ENCODE results near the gene MBNL2. TPM values are rescaled to one million over a fixed set of nuclear protein-coding genes. Genes with fewer than 3 reads are reported as not detected.

Gene MBNL2
- total and polyA plus RNA-seq, 7 donors = 11.8 to 110 (median 84.7) TPM

GRCh38 chr13:97226788-97227627, 4.9 kb downstream of the MBNL2 start:
- WGBS, 2 donors = 12 to 22% methylated on average over 6 of the region's 6 CpGs
- Histone ChIP-seq H3K27ac (peak overlapping the region; percentile 88 to 94 (median 92)), H3K36me3 (no peaks in the 10 kb centered on the region), H3K27me3 (no peaks in the 10 kb centered on the region), H3K9me3 (no peaks in the 10 kb centered on the region), H3K4me3 (peak overlapping the region in 3 of 4 donors; percentile 8 to 62 (median 59)), H3K4me1 (peaks cover 0 to 67% (median 62%) of the 10 kb centered on the region in 4 donors)
- intact Hi-C loops (cut with DNase I) = loop anchor here (10.0 kb wide), 1 partner anchor 202 kb away; no protein-coding TSS in a partner anchor
- peak in 3 of 4 donors; percentile 50 to 69 (median 63) for TF ChIP-seq POLR2AphosphoS5 (IDR thresholded peaks at IDR 0.05)
- peak in 2 of 4 donors; percentile 16 to 46 for TF ChIP-seq EP300 (IDR thresholded peaks at IDR 0.05)
- TF ChIP-seq CTCF (IDR thresholded peaks at IDR 0.05) = no peak
- no peak for TF ChIP-seq POLR2A (IDR thresholded peaks at IDR 0.05)
- DNase-seq = peak; percentile 83

GRCh38 chr13:97228850-97229521, 6.9 kb downstream of the MBNL2 start:
- no peak overlapping the region for H3K4me3 ChIP-seq
- 69 to 82% methylated on average over 3 of the region's 3 CpGs for WGBS, 2 donors
- H3K27me3 ChIP-seq = no peaks in the 10 kb centered on the region
- TF ChIP-seq POLR2AphosphoS5 (IDR thresholded peaks at IDR 0.05) = no peak
- no peak for DNase-seq
- intact Hi-C loops (cut with DNase I) = loop anchor here (10.0 kb wide), 1 partner anchor 204 kb away; no protein-coding TSS in a partner anchor
- peaks cover 0 to 84% (median 78%) of the 10 kb centered on the region in 4 donors for H3K4me1 ChIP-seq
- H3K9me3 ChIP-seq = no peaks in the 10 kb centered on the region
- no peaks in the 10 kb centered on the region for H3K36me3 ChIP-seq
- H3K27ac ChIP-seq = peak overlapping the region in 2 of 4 donors; percentile 93 to 94

- 96 to 97% methylated on average over 3 of the region's 3 CpGs for WGBS, 2 donors
- TF ChIP-seq POLR2AphosphoS5 (IDR thresholded peaks at IDR 0.05) (no peak), CTCF (IDR thresholded peaks at IDR 0.05) (no peak), POLR2A (IDR thresholded peaks at IDR 0.05) (no peak), EP300 (IDR thresholded peaks at IDR 0.05) (no peak)
- Histone ChIP-seq H3K36me3 (no peaks in the 10 kb centered on the region), H3K27me3 (no peaks in the 10 kb centered on the region), H3K27ac (peak overlapping the region in 3 of 4 donors; percentile 17 to 94 (median 93)), H3K9me3 (no peaks in the 10 kb centered on the region), H3K4me3 (no peak overlapping the region), H3K4me1 (peaks cover 0 to 91% (median 85%) of the 10 kb centered on the region in 4 donors)
- intact Hi-C loops (cut with DNase I) = loop anchor here (10.0 kb wide), 1 partner anchor 205 kb away; no protein-coding TSS in a partner anchor
- DNase-seq = no peak
These were observed 7.6 kb downstream of the MBNL2 start for GRCh38 chr13:97229699-97230098.

GRCh38 chr13:97231118-97231828, 9.1 kb downstream of the MBNL2 start:
- peak overlapping the region in 3 of 4 donors; percentile 38 to 94 (median 93) for H3K27ac ChIP-seq

More at GRCh38 chr13:97231118-97231828, 9.1 kb downstream of the MBNL2 start:
- WGBS, 2 donors = 80 to 87% methylated on average over 4 of the region's 4 CpGs
- H3K27me3 ChIP-seq = no peaks in the 10 kb centered on the region
- no peaks in the 10 kb centered on the region for H3K36me3 ChIP-seq
- no peak overlapping the region for H3K4me3 ChIP-seq
- no peak for DNase-seq
- TF ChIP-seq EP300 (IDR thresholded peaks at IDR 0.05) = no peak
- TF ChIP-seq POLR2AphosphoS5 (IDR thresholded peaks at IDR 0.05) = no peak
- TF ChIP-seq POLR2A (IDR thresholded peaks at IDR 0.05) = no peak
- TF ChIP-seq CTCF (IDR thresholded peaks at IDR 0.05) = no peak
- intact Hi-C loops (cut with DNase I) = no loop called here
- H3K9me3 ChIP-seq = no peaks in the 10 kb centered on the region
- H3K4me1 ChIP-seq = peaks cover 0 to 95% (median 87%) of the 10 kb centered on the region in 4 donors
